Activated naive CD4-positive, alpha-beta T cell treated with Interleukin-2 at 50 U/mL for 16 hours (primary cell): Measurements from ENCODE around the gene CNST.
"Not testable (repeated sequence)": the region's sequence is repeated elsewhere in the genome, so short reads cannot be mapped to it uniquely, and the experiment has no call there.

Experiments
- DNase-seq: peaks from one replicate; pipeline ENCODE4 v3.0.0-alpha.2; 2020

CNST gene

DNA sequence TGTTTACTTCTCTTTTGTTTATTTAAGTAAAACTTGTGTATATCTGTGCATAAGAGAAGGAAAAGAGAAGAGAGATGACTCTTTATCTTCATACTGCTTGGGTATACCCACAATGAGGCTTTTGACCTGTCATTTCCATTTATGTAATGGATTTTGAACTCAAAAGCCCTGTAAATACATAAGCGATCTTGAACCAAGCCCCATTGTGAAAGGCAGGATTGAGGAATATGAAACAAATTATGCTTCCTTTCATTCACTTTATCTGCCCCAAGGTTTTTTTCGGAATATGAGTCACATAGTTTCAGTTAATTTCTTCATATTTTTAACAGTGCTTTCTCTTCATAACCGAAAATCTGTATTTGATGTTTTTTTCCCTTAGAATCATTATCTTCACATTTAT, 21.4 kb downstream of the CNST start:
- DNase-seq = no peak

GRCh38 chr1:246588159-246588721, 22.0 kb downstream of the CNST start:
- DNase-seq = no peak

- DNase-seq = not testable (repeated sequence)
These were observed 23.7 kb downstream of the CNST start for GRCh38 chr1:246589919-246590318.

DNA sequence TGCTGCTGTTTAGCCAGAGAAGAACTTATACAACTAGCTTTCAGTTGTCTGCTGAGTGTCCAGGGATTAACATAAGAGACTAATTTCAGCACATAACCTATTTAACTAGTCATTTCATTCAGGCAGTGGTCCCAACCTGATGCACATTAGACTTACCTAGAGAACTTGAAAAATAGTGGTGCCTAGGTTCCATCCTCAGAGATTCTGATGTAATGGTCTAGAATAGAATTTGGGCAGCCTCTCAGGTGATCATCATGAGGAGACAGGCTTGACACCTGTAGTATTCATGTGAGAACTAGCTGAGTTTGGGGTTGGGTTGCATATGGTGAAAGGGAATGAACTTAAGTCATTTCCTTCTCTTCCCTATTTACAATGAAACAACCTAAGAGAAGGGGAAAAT, 24.8 kb downstream of the CNST start:
- no peak for DNase-seq

DNA sequence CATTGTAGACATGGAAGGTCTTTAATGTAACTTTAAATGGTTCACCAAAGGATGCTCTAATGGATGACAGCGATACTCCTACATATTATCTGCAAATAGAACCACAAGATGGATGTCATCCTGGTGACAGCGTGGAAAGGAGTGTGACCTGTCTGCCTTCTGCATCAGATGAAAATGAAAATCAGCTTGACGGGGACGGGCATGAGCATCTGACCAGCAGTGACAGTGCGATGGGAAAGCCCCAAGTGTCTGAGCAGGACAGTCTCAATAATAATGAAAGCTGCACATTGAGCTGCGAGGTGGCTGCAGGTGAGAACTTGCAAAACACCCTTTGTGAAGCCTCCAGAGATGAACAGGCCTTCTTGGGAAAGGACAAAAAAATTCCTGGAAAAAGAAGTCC, 25.2 kb downstream of the CNST start:
- DNase-seq = no peak

DNA sequence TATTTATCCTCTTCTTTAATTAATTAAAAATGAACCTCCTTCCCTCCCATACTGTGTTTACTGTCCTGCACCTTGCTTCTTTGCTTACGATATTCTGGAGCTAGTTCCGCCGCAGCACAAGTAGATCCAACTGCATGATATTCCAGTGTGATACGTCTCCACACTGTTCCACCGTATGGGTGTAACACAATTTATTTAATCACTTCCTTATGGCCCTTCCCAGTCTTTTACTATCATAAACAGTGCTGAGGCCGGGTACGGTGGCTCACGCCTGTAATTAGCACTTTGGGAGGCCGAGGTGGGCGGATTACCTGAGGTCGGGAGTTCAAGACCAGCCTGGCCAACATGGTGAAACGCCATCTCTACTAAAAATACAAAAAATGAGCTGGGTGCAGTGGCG, 25.7 kb downstream of the CNST start:
- DNase-seq = no peak

DNA sequence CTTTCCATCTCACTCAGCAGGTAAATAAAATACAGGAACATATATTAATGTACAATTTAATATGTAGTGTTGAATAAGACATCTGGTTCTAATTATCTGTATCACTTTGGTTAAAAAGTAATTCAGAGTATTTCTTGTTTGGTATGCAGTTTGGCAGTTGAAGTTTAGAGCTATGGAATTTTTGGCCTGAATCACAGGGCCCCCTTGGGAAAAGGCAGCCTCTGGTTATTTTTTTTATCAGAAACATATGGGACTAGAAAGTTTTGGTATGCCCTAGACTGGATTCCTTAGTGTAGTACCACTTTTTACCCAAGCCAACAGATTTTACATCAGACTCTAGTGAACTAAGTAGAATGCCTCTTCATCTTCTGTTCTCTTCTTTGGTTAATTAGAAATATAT, 26.4 kb downstream of the CNST start:
- DNase-seq = no peak

DNA sequence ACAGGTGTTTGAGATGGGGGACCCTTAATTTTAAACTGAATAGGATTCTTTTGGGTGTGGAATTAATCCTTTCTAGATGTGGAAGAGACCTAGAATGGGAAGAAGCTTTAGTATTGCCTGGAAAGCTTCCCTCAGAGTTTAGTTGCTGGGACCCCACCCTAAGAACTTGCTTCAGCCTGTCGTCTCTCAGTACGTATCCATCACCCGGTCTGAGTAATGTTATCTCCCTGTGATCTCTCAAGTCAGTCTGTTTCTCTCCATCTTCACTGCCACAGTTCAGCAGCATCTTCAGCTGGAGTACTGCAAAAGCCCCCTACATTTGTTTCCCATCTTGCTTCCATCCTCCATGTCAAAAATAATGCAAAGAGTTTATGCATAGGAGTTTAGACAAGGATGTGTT, 28.9 kb downstream of the CNST start:
- no peak for DNase-seq

DNA sequence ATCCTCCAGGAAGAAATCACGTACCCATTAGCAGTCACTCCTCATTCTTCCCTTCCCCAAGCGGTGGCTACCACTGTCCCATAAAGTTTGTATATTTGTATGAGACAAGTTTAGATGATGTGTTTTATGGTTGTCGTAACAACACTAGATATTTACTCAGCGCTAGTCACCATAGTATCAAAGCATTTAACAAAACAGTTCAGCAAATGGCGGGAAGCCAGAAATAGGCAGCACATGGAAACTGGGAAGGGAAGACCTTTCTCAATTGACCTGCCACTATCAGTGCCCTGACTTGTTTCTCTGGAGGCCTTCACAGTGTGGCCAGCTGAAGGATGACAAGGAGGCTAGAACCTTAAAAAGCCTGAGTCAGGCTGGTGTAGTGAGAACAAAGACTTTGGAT, 31.1 kb downstream of the CNST start:
- DNase-seq = no peak

- DNase-seq = no peak
These were observed 31.7 kb downstream of the CNST start for GRCh38 chr1:246597971-246598370.

DNA sequence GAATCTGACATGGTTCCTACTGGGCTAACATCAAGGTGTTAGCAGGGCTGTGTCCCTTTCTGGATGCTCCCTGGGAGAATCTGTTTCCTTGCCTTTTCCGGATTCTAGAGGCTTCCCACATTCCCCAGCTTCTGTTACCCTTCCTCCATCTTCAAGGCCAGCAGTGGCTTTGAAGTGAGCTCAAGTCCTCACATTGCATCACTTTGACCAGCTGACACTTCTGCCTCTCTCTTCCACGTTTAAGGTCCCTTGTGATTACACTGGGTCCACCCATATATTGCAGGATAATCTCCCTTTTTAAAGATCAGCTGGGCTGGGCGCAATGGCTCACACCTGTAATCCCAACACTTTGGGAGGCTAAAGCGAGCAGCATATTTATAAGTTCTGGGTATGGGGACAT, 33.1 kb downstream of the CNST start:
- no peak for DNase-seq

DNA sequence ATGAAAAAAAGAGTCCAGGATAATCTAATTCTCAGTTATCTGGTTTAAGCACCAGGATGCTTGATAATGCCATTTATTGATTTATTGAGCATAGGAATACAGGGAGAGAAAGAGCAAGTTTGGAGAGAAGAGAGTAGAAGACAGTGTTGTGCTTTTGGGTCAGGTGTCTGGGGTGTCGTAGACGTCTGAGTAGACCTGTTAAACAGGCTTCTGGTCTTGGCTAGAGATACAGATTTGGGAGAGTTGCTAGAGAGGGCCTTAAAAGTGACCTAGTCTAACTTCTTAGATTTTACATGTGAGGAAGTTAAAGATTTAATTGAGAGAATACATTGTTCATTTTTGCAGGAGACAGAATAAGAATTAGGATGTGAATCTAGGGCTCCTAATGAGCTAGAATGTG, 34.3 kb downstream of the CNST start:
- no peak for DNase-seq

- no peak for DNase-seq
These were observed 35.9 kb downstream of the CNST start for GRCh38 chr1:246602194-246602593.

DNA sequence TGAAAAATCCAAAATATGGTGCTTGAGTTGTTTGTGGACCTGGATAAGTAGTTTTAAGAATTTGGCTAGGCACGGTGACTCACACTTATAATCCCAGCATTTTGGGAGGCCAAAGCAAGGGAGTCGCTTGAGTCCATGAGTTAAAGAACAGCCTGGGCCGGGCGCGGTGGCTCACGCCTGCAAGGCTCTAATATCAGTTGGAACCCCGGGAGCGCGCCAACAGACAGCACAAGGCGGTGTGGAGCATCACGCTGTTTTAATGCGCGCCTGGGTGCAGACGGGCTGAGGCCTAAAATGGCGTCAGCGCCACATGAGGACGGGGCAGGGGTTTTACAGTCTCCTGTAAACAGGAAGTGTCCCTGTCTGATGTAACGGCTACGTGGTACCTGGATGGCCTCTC, 39.0 kb downstream of the CNST start:
- not testable (repeated sequence) for DNase-seq

- no peak for DNase-seq
These were observed 41.2 kb downstream of the CNST start for GRCh38 chr1:246607462-246607861.

- peak; percentile 29 for DNase-seq
These were observed 42.5 kb downstream of the CNST start for GRCh38 chr1:246608616-246609376.

DNA sequence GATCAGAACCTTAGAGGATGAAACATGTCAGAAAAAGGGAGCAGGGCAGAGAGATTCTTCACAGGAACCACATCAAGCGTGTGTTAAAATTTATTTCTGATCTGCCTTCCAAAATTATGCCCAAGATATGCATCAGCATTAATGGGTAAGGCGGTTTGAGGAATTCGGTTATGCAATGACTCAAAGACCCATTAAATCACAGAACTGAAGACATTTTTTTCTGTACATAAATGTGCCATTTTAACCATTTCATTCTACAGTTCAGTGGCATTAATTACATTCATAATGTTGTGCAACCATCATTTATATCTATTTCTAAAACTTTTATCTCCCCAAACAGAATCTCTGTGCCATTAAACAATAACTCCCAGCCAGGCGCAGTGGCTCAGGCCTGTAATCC, 43.4 kb downstream of the CNST start:
- no peak for DNase-seq

DNA sequence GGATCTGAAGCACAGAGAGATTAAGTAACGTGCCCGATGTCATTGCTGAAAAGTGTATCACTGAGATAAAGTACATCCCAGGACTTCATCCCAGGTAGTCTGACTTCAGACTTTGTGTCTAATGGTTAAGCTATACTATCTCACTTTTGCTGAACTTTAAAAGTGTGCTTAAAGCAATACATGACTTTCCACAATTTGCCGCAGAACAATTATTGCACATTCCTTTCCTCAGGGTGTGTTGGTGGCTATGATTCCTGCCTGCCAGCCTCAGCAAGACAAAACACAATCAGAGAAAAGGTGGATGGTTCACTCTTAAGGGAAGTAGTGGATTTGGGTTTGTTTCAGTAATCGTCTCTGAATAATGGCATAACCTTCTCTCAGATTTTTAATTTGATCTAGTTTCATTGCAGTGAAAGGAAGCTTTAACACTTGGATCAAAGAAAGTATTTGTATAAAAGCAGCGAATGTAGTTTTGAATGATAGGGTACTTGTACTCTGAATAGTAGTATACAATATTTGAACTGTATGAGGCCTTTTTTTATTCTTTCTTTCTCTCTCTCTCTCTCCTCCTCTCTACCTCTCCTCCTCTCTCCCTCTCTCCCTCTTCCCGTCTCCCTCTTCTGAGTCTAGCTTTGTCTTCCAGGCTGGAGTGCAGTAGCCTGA, 47.0 kb downstream of the CNST start:
- DNase-seq = no peak

GRCh38 chr1:246617156-246617555, 50.9 kb downstream of the CNST start:
- DNase-seq = no peak

GRCh38 chr1:246617768-246618167, 51.5 kb downstream of the CNST start:
- DNase-seq = no peak

- no peak for DNase-seq
These were observed 52.1 kb downstream of the CNST start for GRCh38 chr1:246618240-246618808.

DNA sequence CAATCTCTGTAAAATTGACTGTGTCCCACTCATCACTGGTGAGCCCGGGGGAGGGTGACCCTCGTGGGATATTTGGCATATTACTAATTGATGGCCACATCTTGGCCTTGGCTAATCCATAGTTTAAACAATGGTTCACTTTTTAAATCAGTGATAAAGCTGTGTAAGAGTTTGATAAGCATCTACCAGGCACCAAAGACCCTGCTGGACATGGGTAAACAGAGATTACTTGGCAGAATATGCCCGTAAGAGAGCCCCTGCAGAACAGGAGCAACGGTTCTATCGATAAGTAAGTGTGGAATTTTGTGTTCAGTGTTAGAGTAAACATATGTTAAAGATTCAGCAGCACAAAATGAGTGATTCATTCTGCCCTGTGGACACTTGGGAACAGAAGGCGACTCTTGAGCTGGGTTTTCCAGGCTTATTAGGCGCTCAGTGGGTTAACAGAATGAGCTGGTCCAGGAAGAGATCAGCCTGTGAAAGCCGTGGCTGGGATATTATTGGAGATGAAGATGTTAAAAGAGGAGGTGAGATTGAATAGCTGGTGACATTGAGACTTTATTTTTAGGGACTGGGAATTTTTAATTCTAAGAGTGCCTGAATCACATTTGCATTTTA, 55.9 kb downstream of the CNST start:
- no peak for DNase-seq

GRCh38 chr1:246624091-246624490, 57.8 kb downstream of the CNST start:
- no peak for DNase-seq

DNA sequence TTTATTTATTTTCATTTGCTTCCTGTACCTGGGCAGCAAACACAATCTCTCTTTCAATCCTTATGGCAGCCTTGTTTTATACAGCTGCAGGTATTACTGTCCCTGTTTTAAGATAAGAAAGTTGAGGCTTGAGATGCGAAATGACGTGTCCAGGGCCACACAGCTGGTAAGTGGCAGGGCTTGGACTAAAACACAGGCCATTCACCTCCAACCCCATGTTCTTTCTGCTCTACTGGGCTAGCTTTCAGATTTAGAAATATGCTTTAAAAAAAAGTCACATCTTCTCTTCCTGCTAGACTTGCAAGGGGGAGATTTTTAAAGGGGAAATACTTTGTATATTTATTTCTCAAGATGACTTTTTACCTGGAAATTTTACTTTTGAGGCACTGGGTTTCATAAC, 62.8 kb downstream of the CNST start:
- no peak for DNase-seq
